ENCODE measurements around the gene EMP2.

EMP2 gene

GRCh38 chr16:10610499-10611184 is 30.2 kb upstream of the EMP2 start:
- DNase-seq (ENCODE audit: low read depth) = no peak

DNA sequence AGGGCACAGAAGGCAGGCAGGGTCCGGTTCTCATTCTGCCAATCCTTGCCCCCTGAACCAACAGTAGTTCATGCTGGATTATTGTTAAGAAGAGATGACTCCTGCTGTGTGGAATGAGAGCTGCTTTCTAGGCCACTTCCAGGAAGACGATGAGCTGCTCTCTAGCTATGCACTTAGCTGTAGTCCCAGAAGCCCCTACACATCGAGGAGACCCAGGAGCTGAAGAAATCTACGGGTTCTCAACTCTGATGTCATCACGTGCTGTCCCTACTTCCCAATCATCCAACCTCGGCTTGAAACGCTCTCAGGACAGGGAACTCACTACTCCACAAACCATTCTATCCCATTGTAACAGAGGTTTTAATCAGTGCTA is 29.0 kb upstream of the EMP2 start:
- no peak for DNase-seq (ENCODE audit: low read depth)

GRCh38 chr16:10608687-10609401 is 28.4 kb upstream of the EMP2 start:
- no peak for DNase-seq (ENCODE audit: low read depth)

DNA sequence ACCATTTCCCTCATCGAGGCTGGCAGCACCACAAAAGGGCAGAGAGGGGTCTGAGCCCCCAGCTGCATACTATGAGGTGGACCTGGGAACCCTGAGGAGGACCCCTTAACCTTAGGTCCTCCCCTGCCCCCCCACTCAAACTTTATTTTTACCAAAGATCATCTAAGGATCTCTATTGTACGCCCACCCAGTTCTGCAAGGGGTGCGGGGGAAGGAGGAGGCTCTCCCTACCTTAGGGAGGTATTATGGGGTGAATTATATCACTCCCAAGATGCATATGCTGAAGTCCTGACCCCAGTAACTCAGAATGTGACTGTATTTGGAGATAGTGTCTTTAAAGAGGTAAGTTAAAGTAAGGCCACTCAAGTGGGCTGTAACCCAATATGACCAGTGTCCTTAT is 26.8 kb upstream of the EMP2 start:
- DNase-seq (ENCODE audit: low read depth) = no peak

DNA sequence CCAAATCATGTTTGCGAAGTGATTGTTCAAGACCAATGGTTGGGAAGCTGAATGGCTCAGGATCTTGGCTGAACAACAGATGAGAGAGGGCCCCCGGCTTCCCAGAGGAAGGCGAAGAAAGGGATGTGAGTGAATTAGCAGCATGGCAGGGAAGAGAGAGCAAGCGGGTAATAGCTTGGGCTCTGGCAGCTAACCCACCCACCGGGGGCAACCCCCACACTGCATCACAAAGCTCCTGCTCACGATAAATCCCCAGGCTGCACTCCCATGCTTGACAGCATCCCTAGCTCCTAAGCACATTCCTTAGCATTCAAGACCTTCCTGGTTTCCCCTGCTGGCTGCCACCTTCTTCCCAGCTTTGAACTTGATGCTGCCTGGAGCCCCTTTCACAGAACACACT is 26.2 kb upstream of the EMP2 start:
- no peak for DNase-seq (ENCODE audit: low read depth)

DNA sequence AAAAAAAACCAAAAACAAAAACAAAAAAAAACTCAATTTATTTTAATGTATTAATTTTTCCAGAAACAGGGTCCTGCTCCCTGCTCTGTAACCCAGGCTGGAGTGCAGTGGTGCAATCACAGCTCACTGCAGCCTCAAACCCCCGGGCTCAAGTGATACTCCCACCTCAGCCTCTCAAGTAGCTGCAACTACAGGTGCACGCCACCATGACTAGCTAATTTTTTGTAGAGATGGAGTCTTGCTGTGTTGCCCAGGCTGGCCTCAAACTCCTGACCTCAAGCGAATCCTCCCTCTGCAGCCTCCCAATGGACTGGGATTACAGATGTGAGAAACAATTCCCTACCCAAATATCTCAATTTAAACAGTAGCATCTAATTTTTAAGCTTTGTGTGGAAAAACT is 25.2 kb upstream of the EMP2 start:
- DNase-seq (ENCODE audit: low read depth) = no peak

GRCh38 chr16:10601444-10602408 is 21.3 kb upstream of the EMP2 start:
- no peak for DNase-seq (ENCODE audit: low read depth)

GRCh38 chr16:10600782-10601443 is 20.5 kb upstream of the EMP2 start:
- DNase-seq (ENCODE audit: low read depth) = no peak

- no peak for DNase-seq (ENCODE audit: low read depth)
Measured at GRCh38 chr16:10599626-10600025, 19.2 kb upstream of the EMP2 start.

DNA sequence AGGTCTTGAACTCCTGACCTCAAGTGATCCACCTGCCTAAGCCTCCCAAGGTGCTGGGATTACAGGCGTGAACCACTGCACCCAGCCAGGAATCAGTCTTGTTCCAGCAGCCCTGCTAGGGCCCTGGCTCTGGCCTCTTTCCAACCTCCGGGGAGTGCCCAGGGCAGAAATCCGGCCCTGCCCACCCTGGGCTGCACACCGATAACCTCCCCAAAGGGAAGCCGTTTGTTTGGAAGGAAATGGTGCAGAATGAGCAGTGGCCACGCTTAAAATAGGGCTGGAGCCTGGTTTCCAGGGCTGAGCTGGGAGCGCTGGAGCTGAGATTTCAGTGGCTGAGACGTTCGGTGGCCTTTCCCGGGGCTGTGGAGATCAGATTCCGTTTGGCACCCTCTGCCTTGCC is 17.8 kb upstream of the EMP2 start:
- no peak for DNase-seq (ENCODE audit: low read depth)

DNA sequence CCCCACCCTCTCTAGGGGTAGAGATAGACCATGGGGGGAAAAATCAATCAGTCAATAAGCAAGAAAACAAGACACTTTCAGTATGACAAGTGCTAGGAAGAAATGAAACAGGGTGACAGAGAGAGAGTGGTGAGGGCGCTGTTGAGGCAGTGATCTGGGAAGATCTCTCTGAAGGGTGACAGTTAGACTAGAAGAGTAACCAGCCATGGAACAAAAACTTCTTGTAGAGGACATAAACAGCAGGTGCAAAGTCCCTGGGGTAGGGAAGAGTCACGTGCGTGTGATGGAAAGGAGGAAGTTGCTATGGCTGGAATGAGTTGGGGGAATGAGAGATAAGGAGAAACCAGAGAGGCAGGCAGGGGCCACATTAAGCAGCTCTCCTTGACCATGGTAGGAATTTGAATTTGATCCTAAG is 16.8 kb upstream of the EMP2 start:
- DNase-seq (ENCODE audit: low read depth) = no peak

- DNase-seq (ENCODE audit: low read depth) = no peak
Measured at GRCh38 chr16:10594312-10594950, 14.0 kb upstream of the EMP2 start.

DNA sequence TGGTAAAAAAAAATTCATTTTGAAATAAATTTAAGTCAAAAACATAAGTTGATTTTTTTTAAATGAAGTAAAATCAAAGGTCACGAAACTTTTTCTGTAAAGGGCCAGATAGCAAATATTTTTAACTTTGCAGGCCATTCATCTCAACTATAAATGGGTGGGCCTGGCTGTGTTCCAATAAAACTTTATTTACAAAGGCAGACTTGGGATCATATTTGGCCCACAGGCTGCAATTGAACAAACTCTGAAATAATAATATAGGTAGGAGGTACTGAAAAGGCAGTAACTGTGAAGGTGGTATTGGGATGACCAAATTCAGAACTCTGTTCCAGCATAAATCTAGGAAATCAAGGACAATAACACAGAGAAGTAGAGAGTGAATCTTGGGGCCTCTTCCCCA is 12.2 kb upstream of the EMP2 start:
- no peak for DNase-seq (ENCODE audit: low read depth)

DNA sequence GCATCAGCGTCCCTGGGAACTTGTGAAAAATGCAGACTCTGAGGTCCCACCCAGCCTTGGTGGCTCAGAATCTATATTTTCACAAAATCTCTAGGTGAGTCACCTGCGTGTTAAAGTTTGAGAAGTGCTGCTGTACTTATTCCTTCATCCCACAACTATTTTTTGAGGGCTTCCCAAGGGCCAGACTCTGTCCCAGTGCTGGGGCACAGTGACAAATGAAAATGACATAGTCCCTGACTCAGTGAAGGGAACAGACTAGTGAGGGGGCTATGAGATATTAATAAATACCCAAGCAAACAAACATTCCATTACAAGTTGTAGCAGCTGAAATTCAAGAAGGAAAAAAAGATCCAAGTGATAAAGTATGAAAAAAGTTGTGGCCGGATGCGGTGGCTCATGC is 9.9 kb upstream of the EMP2 start:
- no peak for DNase-seq (ENCODE audit: low read depth)

- no peak for DNase-seq (ENCODE audit: low read depth)
Measured at GRCh38 chr16:10589109-10589508, 8.7 kb upstream of the EMP2 start.

DNA sequence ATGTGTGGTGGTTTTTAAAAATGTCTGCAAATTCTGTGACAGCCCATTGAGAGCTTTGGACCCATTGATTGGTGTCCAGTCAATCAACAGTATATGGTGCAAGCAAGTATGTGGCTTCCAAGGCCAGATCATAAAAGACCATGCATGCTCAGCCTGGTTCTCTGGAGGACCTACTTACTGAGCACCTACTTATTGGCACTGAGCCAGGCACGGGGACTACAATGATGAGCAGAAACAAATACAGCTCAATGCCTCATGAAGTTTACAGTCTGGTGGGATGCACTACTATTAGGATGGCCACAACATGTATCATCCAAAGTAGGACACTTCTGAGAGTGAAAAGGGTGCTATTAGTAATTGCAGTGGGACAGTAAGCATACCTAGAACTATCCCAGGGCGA is 7.2 kb upstream of the EMP2 start:
- DNase-seq (ENCODE audit: low read depth) = no peak

- DNase-seq (ENCODE audit: low read depth) = no peak
Measured at GRCh38 chr16:10584981-10585438, 4.6 kb upstream of the EMP2 start.

- DNase-seq (ENCODE audit: low read depth) = no peak
Measured at GRCh38 chr16:10583269-10583668, 2.9 kb upstream of the EMP2 start.

DNA sequence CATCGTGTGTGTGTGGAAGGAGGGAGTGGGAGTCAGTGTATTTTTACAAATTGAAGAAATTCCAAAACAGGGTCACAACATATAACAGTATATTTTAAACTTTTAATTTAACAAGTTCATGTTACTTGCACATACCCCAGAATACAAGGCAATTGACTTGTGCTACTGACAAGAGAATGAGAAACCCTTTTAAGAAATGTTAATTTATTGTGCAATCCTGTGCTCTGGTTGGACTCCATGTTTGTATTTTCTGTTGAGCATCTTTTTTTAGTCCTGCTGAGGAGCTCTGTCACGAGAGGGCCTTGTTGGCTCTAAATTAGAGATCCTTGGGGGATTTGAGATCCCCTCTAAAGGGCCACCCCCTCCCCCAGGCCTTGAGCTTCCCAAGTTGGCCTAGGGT is 1.1 kb upstream of the EMP2 start:
- no peak for DNase-seq (ENCODE audit: low read depth)

DNA sequence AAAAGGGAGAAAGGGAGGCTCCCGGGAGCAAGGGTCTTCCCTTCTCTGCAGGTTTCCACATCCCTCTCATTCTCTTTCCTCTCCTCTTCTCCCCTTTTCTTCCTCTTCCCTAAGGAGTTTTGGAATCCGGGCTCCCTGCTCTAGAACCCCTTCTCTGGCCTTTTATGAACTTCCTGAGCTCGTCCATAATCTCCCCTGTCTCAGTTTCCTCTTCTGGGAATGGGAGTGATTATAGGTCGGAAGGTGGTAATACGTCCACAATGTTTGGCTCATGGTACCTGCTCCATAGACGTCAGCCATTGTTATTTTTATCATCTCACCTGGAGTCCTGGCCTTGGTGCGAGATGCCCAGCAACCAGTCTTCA is 467 bp upstream of the EMP2 start:
- DNase-seq (ENCODE audit: low read depth) = no peak

- no peak for DNase-seq (ENCODE audit: low read depth)
Measured at GRCh38 chr16:10579575-10579964, 828 bp downstream of the EMP2 start.

Measured in T follicular helper cell (primary cell).